Measurements from ENCODE around the gene ENO3. TPM values are rescaled to one million over a fixed set of nuclear protein-coding genes. Genes with fewer than 3 reads are reported as not detected.

Gene ENO3
- total RNA-seq, 4 donors from 2014 or later, result 1.0 to 7.9 (median 4.9) TPM

GRCh38 chr17:4960279-4960922 lies 9.5 kb downstream of the ENO3 start:
- no peak overlapping the region for H3K4me3 ChIP-seq (ENCODE audit: low read depth, poor library complexity, severe bottlenecking)
- WGBS, 2 donors, result 90% methylated on average over 9 of the region's 9 CpGs
- intact Hi-C loops (cut with DNase I; ENCODE audit: low total_unique reads), result no loop called here
- DNase-seq (ENCODE audit: low spot score in 2 of 2), result no peak
- TF ChIP-seq POLR2A (IDR thresholded peaks at IDR 0.05) (no peak), CTCF (IDR thresholded peaks at IDR 0.05) (no peak)

- intact Hi-C loops (cut with DNase I; ENCODE audit: low total_unique reads), result no loop called here
- WGBS, 2 donors, result 97% methylated on average over 15 of the region's 15 CpGs
- no peak for DNase-seq (ENCODE audit: low spot score in 2 of 2)
- TF ChIP-seq POLR2A (IDR thresholded peaks at IDR 0.05) (no peak), CTCF (IDR thresholded peaks at IDR 0.05) (no peak)
- no peak overlapping the region for H3K4me3 ChIP-seq (ENCODE audit: low read depth, poor library complexity, severe bottlenecking)
Observed at GRCh38 chr17:4965311-4965986, 14.5 kb downstream of the ENO3 start.

- peak; percentile 99 for DNase-seq (ENCODE audit: low spot score in 2 of 2)
- no peak for TF ChIP-seq CTCF (IDR thresholded peaks at IDR 0.05)
- no peak for TF ChIP-seq POLR2A (IDR thresholded peaks at IDR 0.05)
- peak overlapping the region; percentile 52 for H3K4me3 ChIP-seq (ENCODE audit: low read depth, poor library complexity, severe bottlenecking)
- WGBS, 2 donors, result 0% methylated on average over 30 to 33 of the region's 42 CpGs
- intact Hi-C loops (cut with DNase I; ENCODE audit: low total_unique reads), result no loop called here
Observed at GRCh38 chr17:4966844-4967538, 16.1 kb downstream of the ENO3 start.

GRCh38 chr17:4967539-4968485 lies 16.9 kb downstream of the ENO3 start, which contains the start of gene SPAG7:
TSS of gene SPAG7 (minus strand) at chr17:4967817. CDS start at chr17:4967804, 13 bp downstream.
- peak within 1 kb of the TSS; percentile 52 for H3K4me3 ChIP-seq (ENCODE audit: low read depth, poor library complexity, severe bottlenecking)
- WGBS, 2 donors, result 0% methylated on average over 60 to 65 of the region's 66 CpGs
- intact Hi-C loops (cut with DNase I; ENCODE audit: low total_unique reads), result no loop called here
- DNase-seq (ENCODE audit: low spot score in 2 of 2), result peak; percentile 94 to 99
- TF ChIP-seq CTCF (IDR thresholded peaks at IDR 0.05) (no peak), POLR2A (IDR thresholded peaks at IDR 0.05) (peak in 1 of 2 donors; percentile 20)

- intact Hi-C loops (cut with DNase I; ENCODE audit: low total_unique reads), result no loop called here
- 29 to 32% methylated on average over 23 of the region's 23 CpGs for WGBS, 2 donors
- no peak overlapping the region for H3K4me3 ChIP-seq (ENCODE audit: low read depth, poor library complexity, severe bottlenecking)
- TF ChIP-seq POLR2A (IDR thresholded peaks at IDR 0.05) (no peak), CTCF (IDR thresholded peaks at IDR 0.05) (no peak)
- no peak for DNase-seq (ENCODE audit: low spot score in 2 of 2)
Observed at GRCh38 chr17:4968486-4969046, 17.6 kb downstream of the ENO3 start.
